PC-9 (cell line): ENCODE results near the gene MAK.

Experiments
- CTCF ChIP-seq: fragments of 200-600 bp; sonication (generic); conservative IDR thresholded peaks from 2 replicates; pipeline ENCODE4 v1.6.1; 2017; ENCODE audit warnings: mixed run types, antibody characterized with exemption, mild to moderate bottlenecking, moderate library complexity
- EZH2 ChIP-seq: fragments of 200-600 bp; sonication (generic); IDR thresholded peaks from 2 replicates; pipeline ENCODE4 v1.8.0; 2017; ENCODE audit warnings: antibody characterized with exemption, low read depth

DNA sequence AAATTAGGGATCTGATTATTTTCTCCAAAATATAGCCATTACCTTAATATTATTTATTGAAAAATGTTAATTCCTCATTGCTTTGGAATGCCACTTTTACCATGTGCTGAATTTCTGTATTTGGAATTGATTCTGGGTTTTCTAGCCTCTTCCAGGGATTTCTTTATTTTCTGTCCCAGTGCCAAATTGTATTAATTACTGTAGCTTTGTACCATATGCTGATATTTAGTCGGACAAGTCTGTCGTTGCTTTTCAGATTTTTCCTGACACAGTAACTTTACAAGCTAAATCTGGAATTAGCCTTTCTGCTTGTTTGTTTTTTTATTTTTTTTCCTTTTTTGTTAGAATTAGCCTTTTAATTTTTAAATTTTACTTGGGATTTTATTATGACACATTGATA lies 101.6 kb downstream of the MAK start:
- TF ChIP-seq EZH2 (no peak), CTCF (no peak)
